GM23248 (cell line): ENCODE measurements around the gene TRIM40.

Experiments used
- EZH2 ChIP-seq: fragments of 200-600 bp; sonication (generic); IDR thresholded peaks from 2 replicates; pipeline ENCODE4 v1.6.1; 2018; ENCODE audit warnings: antibody characterized with exemption, mild to moderate bottlenecking; ENCODE audit not compliant: insufficient read depth, poor library complexity, severe bottlenecking
- EZH2phosphoT487 ChIP-seq: fragments of 200-600 bp; sonication (generic); IDR thresholded peaks from 2 replicates; pipeline ENCODE4 v1.6.1; 2018; ENCODE audit warnings: antibody characterized with exemption, moderate library complexity, mild to moderate bottlenecking, low read depth; ENCODE audit not compliant: insufficient read depth

DNA sequence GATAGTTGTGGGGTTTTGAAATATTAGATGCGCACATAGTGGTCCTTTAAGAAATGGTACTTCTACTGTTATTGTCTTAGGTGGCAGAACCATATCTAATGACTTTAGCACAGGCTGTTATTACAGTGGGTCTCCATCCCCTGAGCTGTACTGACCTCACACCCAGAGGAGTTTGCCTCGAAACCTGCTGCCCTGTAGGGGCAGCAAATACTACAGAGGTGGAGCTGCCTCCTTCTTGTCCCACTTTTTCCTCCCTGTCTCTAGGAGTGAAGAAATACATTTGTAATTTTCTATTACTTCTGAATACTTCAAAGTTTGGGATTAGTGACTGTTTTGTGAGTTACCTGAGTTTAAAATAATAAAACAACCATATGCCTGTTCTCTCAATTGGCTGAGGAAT, 31.3 kb upstream of the TRIM40 start:
- no peak for TF ChIP-seq EZH2
- TF ChIP-seq EZH2phosphoT487: no peak
